HUDEP-2 (cell line): Measurements from ENCODE around the gene CTAGE1.

Experiments used
- DNase-seq, 76 experiments: peaks; one replicate each; lab custom pipeline; 2025; ENCODE audit not compliant: unreplicated experiment in 76 of 76; lab: John Stamatoyannopoulos, UW

CTAGE1 gene

DNA sequence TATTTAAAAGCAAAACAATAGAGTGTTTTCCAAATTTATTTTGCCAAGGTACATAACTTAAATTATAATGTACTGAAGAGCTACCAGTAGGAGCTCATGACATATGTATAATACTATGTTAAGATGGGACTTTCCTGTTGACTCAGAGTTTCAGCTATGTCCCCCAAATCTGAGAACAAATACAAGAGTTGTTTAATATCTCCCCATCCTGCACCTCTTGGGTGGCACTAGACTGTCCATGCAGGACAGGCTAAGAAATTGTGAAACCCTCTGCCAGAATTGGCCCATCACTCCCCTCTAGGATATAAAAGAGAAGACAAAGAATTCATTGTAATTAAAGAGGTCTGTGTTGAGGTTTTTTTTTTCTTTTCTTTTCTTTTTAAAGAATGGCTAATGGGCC, 21.7 kb upstream of the CTAGE1 start:
- DNase-seq = no peak

DNA sequence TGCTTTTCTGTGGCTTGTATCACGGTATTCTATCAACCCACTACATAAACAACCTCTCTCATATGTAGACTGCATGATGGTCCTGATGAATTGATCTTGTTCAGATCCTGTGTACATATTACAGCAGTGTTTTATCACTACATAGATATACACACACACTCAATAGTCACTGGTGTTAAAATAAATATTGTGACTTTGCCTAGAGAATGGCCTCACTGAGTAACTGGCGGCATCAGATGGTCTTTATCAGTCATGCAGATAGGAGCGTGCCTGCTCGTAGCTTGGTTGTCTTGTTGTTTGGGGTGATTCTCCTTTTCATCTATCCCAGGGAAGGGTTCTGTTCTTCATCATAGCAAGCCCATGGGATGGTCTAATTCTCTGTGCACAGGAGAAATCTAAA, 18.4 kb upstream of the CTAGE1 start:
- DNase-seq = no peak

DNA sequence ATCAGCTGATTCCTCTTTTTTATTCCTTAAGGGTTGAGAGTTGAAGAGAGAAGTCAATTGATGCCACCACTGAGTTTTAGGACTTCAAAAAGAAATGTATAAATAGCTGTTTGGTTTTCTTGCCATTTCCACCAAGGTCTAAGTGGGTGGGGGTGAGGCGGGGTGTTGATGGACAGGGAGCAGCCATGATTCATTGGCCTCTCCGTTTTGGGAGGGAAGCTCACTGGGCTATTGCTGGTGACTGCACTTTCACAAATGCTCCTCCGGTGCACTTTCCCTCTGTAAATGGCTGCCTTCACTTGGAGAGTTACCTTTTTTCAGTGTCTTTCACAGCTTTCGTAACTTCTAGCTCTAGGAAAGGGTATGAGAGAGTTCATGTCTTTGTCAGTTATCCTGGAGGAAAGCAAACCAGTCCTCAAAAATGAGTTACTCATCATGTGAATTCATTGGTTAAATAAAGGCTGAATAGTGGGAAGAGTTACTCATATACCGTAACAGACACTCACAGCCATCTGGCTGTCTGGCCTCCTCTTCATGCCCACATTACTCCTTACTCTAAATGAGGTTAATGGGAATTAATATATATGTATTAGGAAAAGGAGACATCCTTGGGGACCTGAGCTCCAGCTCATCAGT, 17.4 kb upstream of the CTAGE1 start:
- DNase-seq = no peak

DNA sequence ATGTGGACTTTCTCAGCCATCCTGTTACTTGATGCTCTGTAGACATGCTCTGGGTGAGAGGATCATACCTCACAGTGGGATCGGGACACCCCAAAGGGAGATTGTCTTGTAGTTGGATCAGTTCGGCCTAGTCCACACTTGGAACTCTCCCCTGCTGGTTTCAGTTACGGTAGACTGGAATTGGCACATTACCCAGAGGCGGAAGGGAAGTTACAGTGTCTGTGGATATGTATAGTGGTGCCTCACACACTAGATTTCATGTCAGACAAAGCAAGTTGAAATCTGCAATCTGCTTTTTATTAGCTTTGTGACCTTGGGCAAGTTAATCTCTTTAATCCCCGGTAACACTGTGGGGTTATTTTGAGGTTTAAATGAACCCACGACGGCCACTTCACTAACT, 16.2 kb upstream of the CTAGE1 start:
- DNase-seq = no peak

DNA sequence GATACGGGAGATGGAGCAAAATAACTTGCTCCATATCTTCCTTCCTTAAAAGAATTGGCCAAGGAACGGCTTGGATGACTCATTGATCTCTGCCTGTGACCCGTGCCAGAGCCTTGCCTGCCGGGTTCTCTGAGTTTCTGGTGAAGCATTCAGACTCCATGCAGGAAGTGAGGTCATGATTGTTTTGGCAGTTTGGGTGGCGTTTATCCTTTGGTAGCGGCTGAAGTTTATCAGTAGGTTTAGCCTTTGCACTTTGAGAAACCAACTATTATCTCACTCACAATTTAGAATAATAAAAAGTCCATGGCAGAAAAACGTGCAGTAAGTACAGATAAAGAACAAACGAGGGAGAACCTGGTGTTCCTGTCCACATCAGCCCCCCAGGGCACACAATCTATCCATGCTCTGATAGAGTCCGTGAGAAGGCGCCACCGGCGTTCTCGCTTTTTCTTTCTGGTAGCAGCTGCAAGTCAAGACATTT, 15.0 kb upstream of the CTAGE1 start:
- no peak for DNase-seq

DNA sequence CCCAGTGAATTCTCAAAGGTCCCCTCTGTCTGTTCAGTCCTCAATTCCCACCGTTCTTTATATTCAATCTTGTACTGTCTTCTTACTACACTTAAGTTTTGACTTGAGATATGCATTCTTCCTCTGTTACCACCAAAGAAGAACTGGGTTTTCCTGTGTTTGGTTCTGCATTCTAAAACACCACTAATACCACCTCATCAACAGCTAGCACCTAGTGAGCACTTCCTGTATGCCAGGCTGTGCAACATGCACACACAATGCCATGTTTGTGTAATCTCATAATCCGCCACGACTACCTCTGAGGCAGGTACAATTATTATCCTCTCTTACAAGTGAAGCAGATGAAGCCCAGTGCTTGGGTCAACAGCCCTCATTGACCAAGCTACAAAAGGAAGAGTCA, 11.8 kb upstream of the CTAGE1 start:
- no peak for DNase-seq

DNA sequence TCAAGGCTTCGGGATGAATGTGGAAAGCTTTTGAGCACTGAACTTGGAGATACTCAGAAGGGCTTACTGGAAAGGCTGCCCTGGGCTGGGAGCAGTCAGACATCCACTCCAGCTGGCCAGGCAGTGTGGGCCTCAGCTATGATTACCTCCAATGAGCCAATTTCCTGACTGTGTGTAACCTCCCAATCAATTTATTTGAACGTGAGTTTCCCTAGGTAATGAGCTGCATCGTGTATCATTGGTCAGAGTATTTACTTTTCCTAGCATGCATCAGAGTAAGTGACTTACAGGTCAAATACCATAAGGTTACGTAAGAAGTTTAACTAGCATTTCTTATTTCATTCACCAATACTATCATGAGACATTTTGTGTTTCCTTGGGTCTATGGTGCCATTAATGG, 11.0 kb upstream of the CTAGE1 start:
- no peak for DNase-seq

DNA sequence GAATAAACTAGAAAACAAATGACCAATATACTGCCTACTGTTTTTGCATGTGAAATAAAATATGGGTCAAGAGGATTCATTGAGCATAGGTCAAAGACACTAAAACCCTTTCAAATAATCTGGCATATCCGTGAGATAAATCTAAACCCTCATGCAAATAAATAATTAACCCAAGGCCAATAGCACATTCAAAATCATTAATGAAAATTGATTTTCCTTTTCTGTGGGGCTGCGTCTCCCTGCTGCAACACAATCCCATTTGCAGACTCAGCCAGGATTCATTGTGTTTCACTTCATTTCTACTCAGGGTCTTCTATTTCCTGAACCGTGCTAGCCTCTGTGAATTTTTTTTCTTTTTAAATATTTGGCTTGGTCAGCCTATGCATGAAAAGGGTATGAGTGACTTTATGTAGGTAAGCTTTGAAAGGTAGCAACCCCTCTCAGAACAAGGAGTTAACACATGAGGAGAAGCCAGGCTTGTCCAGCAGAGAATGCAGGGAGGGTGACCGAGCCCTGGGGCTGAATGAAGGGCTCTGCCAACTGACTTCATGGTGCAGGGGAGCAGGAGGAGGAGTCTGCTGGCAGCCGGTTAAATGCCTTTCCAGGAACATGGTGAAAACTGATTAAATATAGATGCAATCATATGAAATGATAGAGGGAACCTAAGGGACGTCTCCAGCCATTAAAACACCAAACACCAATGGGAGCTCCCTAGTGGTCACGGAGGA, 10.3 kb upstream of the CTAGE1 start:
- DNase-seq = no peak

DNA sequence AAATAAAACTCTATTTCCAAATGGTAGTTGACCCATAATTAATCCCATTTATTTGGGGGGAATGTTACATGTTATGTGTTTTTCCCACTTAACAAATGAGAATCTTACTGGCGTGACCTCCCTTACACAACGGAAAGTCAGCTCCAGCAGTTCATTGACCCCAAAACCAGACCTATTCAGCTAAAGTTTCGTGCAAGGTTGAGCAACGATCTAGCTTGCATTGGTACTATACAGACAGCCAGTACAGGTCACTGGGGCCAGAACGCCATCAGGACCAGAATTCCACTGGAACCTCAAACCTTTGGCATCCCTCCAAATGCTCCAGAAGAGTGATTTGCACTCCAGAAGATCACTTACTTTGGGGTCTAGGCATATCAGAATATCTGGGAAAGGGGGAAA, 6.8 kb upstream of the CTAGE1 start:
- no peak for DNase-seq

DNA sequence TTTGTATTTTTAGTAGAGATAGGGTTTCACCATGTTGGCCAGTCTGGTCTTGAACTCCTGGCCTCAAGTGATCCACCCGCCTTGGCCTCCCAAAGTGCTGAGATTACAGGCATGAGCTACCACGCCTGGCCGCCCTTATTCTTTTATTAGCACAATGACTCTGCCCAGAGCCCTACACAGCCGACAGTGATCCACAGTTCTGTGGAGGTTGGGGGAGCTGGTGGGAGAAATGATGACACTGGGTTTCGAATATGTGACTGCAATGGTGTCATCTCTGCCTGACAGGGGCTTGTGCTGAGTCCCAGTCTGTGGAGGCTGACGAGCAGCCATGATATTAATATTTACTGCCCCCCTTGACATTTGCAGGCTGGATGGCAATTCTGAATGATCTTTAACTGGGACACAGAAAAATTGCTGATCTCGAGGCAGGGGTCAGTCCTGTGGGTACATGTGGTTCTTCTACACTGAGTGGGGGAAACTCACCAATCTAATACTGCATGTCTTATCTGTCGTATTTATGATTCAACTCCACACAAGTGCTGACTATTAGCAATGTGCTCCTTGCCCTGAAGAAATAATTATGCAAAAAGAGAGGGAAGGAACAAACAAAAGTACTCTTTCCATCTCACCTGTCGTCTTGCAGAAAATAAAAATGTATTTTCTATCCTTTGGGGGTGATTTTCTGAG, 6.3 kb upstream of the CTAGE1 start:
- DNase-seq = no peak

DNA sequence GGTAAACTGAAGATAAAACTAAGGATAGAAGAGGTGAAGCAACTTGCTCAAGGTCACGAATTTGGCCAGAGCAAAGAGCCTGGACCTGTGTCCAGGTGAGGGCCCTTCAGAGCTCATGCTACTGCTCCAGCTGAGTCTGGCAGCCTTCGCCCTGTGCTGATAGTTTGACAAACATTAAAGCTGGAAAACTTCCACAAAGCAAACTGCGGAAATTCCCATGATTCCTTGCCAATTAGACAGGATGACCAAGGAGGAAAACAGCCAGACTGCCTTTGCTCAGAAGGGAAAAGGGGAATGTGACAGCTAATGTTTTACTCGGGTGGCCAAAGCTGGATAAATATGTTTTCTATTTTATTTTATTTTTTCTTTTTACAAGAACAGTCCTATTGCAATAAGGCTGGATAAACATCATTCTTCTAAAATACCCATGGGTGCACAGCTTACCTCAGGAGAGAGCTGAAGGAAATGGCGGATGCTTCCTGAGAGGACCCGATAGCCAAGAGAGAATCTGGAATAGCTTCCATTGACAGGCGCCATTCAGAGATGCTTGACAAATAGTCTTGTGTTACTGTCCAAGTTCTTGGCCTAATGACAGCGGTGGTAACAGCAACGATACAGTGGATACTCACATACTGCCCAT, 5.3 kb upstream of the CTAGE1 start:
- DNase-seq = no peak

DNA sequence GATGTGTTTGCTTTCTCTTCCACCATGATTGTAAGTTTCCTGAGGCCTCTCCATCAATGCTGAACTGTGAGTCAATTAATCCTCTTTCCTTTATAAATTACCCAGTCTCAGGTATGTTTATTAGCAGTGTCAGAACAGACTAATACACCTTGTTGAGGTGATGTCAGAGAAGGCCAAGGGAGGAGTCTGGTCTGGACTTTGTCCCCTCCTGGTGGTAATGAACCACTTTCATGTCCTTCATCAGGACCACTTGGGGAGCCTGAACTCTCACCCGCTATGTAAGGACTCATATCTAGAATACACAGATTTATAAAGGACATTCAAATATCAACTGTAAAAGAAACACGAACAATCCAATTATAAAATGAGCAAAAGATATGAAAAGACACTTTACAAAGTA, 2.9 kb upstream of the CTAGE1 start:
- no peak for DNase-seq

DNA sequence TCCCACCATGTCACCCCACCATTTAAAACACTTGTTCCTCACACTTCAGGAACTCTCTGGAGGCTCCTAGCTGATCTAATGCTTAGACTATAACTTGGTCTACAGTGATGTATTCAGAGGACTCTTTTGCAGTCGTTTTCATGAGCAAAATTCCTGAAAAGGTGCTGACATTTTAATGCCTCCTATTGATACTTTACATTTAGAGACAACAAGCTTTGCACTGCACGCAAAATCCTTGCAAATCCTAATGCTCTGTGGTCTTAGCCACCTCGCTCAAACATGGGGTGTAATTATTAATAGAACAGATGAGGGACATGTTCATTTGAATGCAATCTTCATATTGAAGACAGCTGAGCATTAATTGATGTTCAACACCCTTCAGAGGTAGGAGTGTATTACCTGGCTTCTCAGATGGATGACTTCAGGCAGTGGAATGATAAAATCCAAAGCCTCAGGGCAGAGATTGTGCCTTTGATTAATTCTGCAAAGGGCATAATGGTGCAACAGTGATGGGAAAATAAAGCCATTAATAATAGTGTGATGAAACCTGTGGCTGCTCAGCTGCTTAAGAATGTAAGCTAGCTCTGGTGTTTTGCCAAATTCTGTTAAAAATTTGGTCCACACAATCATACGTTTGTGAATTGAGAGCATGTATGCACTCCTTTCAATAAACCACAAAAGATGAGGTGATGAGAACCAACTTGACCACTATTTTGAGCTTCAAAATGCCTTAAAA, 5.4 kb downstream of the CTAGE1 start:
- no peak for DNase-seq

DNA sequence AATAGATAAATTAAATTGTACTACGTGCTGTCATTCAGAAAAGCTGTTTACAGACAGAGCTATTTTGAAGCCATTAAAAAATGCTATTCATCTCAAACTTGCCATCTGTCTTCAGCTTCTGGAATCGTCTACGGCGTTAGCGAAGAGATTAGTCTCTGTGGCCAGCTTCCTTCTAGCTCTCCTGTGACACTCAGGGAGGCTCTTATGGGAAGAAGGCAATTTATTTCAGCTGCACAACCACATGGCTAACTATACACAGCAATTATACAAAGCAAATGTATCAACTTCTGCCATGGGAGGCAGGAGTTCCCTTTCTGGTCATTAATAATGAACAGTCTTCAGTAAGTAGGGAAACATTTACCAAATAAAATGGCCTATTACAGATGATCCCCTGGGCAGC, 6.3 kb downstream of the CTAGE1 start:
- DNase-seq = no peak

DNA sequence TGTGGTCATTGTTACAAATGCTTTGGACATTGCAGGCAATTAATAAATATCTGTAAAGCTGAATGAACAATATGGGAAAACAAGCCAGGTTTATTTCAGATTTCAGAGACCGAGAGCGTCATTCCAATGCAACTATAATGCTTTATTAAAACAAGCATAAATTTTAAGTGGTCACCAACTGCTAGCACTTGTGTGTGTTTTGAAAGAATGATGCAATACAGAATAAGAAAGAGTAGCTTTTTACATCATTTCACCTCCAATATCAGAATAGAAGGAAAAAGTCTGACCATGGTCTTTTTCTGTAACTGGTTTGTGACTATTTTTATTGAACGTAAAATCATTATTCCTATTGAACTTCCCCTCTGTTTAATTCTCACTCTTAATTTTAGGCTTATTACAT, 7.6 kb downstream of the CTAGE1 start:
- no peak for DNase-seq

DNA sequence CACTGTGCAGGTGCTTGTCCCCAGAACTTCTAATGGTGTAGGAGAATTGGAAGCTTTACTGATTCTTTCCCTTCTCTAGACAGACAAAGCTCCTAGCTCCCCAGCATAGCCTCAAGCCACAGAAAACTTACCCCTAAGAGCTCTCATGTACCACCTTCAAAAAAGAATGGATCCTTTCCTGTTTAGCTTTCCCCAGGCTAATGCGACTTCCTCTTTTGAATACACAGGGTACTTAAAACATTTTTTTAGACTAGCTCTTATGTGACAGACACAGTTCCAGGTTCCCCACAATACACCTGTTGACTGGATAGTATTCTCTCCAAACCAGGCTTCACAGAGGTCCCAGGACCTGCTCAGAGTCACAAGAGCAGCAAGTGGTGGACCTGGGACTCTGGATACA, 8.3 kb downstream of the CTAGE1 start:
- no peak for DNase-seq

DNA sequence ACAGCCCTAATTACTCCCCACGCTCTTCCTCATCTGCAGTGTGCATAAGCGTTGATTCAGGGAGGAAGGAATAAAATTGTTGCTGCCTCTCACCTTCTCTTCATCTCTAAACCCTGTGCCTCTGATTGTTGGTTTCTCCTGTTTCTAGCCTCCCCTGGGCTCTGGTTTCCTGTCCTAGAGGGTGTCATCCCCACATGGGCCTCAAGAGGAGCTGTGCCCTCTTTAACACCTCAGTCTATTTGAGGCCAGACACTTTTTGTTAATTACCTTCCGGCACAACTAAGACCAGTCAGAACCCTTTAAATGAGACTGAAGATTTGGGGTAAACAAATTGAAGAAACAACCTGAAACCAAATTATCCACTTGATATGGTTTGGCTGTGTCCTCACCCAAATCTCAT, 9.7 kb downstream of the CTAGE1 start:
- DNase-seq = peak in 1 of 76 experiments; percentile 1

DNA sequence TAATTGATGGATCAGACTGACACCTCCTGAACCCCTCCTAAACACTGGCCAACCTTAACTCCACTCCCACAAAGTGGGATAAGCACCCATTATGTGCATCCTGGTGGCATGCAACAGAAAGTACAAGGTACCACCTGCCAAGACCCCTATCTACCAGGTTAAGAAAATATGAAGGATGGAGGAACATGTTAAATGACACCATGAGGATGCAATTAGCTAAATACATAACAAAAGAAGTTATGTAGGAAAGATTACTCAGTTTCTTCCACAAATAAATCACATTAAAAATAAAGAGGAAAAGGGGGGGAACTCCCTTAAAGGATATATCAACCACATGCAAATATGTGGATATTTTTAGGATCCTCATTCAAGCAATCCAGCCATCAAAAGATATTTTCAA, 12.6 kb downstream of the CTAGE1 start:
- no peak for DNase-seq

DNA sequence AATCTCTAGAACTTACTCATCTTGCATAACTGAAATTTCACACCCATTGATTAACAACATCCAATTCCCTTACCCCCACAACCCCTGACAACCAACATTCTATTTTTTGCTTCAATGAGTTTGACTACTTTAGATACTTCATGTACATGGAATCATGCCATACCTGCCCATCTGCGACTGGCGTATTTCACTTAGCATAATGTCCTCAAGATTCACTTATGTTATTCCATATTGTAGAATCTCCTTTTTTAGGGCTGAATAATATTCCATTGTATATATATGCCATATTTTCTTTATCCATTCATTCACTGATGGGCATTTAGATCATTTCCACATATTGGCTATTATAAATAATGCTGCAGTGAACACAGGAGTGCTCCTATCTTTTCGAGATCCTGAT, 13.8 kb downstream of the CTAGE1 start:
- DNase-seq = no peak

DNA sequence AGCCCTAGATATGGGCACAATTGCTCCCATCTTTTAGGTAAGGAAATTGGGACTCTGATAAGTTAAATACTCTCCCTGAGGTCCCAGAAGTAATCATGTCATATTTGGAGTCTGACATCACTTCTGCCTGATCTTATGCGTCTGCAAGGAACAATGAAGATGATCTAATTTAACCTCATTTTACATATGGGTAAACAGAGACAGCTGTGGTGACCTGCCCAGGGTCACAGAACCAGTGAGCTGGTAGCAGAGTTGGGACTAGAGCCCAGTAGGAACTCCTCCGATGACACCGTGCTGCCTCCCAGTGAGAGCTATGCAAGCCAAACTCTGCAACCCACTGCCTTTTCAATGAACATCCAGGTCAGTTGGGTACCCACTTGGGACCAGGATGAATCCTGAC, 17.8 kb downstream of the CTAGE1 start:
- DNase-seq = no peak

DNA sequence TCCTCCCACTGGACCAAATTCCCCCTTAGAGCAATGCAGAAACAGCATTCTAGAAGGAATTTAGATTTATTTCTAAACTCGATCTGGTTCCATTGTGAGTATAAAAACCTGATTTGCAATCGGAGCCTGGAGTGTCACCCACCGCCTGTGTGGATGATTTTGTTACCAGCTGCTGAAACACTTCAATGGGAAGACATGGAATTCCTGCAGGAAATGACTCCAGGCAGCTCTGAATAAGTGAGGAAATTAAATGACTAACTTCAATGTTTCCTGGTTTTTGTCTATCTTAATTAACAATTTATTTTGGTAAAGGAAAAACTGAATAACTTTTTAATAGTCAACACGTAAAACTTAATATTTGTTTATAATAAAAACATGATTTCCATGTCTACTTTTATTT, 19.3 kb downstream of the CTAGE1 start:
- DNase-seq = no peak
